BLaER1 (cell line): Measurements from ENCODE around the gene TCERG1L.

Source experiments
- H3K27ac ChIP-seq: shearing (Covaris generic); formaldehyde crosslinking; 2 replicates; pipeline ENCODE4 v1.8.1; 2022
- H3K27me3 ChIP-seq: shearing (Covaris generic); formaldehyde crosslinking; 2 replicates; pipeline ENCODE4 v1.8.1; 2022
- H3K36me3 ChIP-seq: shearing (Covaris generic); formaldehyde crosslinking; 2 replicates; pipeline ENCODE4 v1.8.1; 2022
- H3K4me1 ChIP-seq: shearing (Covaris generic); formaldehyde crosslinking; 2 replicates; pipeline ENCODE4 v1.8.1; 2022
- H3K4me2 ChIP-seq: shearing (Covaris generic); formaldehyde crosslinking; 2 replicates; pipeline ENCODE4 v1.8.1; 2022
- H3K4me3 ChIP-seq: shearing (Covaris generic); formaldehyde crosslinking; 2 replicates; pipeline ENCODE4 v1.8.1; 2022
- H3K9ac ChIP-seq: shearing (Covaris generic); formaldehyde crosslinking; 2 replicates; pipeline ENCODE4 v1.8.1; 2022
- H3K9me3 ChIP-seq: shearing (Covaris generic); formaldehyde crosslinking; 2 replicates; pipeline ENCODE4 v1.8.1; 2022
- H4K20me1 ChIP-seq: shearing (Covaris generic); formaldehyde crosslinking; 2 replicates; pipeline ENCODE4 v1.8.1; 2022
- Cebpa-rat ChIP-seq: shearing (Covaris generic); IDR thresholded peaks from 2 replicates; pipeline ENCODE4 v1.8.1; 2022

Gene TCERG1L

DNA sequence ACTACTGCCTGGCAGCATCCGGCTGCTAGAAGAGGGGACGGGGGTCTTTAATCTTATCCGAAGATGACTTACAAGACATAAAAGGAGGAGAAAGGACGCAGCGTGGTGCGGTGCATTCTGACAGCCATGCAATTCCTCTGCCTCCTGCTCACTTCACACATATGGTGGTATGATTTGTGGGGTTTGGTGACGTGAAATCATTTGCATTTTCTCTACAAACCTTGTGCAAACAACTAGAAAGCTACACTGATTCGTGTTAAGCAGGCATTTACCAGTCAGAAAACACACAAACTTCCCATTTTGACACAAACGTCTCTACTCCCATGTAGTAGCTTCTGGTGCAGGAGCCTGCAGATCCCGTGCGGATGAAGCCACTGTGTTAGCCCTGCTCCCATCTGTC, 6.8 kb upstream of the TCERG1L start:
- no peaks in the 10 kb centered on the region for H4K20me1 ChIP-seq
- no peak overlapping the region for H3K4me2 ChIP-seq
- no peak overlapping the region for H3K4me3 ChIP-seq
- peaks cover 49% of the 10 kb centered on the region for H3K4me1 ChIP-seq
- H3K36me3 ChIP-seq, result no peaks in the 10 kb centered on the region
- no peak overlapping the region for H3K27ac ChIP-seq
- peaks cover 11% of the 10 kb centered on the region for H3K27me3 ChIP-seq
- no peaks in the 10 kb centered on the region for H3K9me3 ChIP-seq
- no peak overlapping the region for H3K9ac ChIP-seq
- no peak for TF ChIP-seq Cebpa-rat

DNA sequence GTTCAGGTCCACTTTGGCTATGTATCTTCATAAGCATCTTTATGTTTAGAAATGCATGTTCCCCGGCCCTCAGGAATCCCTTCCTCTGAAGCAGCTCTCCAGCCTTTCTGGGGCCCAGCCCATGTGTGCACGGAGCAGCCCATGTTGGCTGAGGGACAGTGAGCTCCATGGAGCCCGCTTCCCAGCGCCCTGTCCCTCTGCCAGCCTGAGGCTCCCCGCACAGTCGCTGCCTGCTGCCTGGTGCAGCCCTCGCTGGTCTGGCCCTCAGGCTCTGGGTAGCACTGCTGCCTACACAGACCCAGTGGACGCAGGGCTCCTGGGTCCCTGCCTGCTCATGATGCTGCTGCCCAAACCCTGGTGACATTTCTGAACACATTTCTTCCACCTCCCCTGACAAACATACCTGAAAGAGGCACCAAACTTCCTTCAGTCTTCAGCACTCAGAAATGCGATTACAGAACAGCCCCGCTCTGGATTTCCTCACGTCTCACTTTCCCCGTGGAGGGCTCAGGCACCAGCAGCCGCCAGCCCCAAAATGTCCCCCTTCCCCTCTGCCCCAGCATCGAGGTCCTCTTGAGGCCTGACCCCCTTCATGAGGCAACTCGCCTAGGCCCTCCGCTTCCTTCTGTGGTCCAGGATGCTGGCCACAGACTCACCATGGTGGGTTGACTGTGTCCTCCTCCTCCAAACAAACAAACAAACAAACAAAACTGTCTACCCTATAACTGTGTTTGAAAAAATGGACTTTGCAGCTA, 5.0 kb upstream of the TCERG1L start:
- Histone ChIP-seq H3K27me3 (peaks cover 10% of the 10 kb centered on the region), H3K9ac (no peak overlapping the region), H3K4me1 (peaks cover 40% of the 10 kb centered on the region), H4K20me1 (no peaks in the 10 kb centered on the region), H3K4me3 (no peak overlapping the region), H3K9me3 (peaks cover 9% of the 10 kb centered on the region; the same call in 1 of the 2 replicates), H3K27ac (no peak overlapping the region), H3K4me2 (no peak overlapping the region), H3K36me3 (no peaks in the 10 kb centered on the region)
- no peak for TF ChIP-seq Cebpa-rat

GRCh38 chr10:131315344-131315743, 3.8 kb upstream of the TCERG1L start:
- H3K4me1 ChIP-seq, result peaks cover 28% of the 10 kb centered on the region
- H3K9ac ChIP-seq, result no peak overlapping the region
- H3K27ac ChIP-seq, result no peak overlapping the region
- H4K20me1 ChIP-seq, result no peaks in the 10 kb centered on the region
- H3K36me3 ChIP-seq, result no peaks in the 10 kb centered on the region
- no peak for TF ChIP-seq Cebpa-rat
- peaks cover 19% of the 10 kb centered on the region; the same call in 1 of the 2 replicates for H3K9me3 ChIP-seq
- H3K27me3 ChIP-seq, result no peaks in the 10 kb centered on the region
- H3K4me2 ChIP-seq, result no peak overlapping the region; the same call in 1 of the 2 replicates
- no peak overlapping the region for H3K4me3 ChIP-seq

GRCh38 chr10:131314799-131315198, 3.3 kb upstream of the TCERG1L start:
- TF ChIP-seq Cebpa-rat, result no peak
- H3K27me3 ChIP-seq, result no peaks in the 10 kb centered on the region
- H4K20me1 ChIP-seq, result no peaks in the 10 kb centered on the region
- H3K9ac ChIP-seq, result no peak overlapping the region
- no peaks in the 10 kb centered on the region for H3K36me3 ChIP-seq
- H3K4me1 ChIP-seq, result peaks cover 28% of the 10 kb centered on the region
- no peak overlapping the region for H3K4me3 ChIP-seq
- H3K9me3 ChIP-seq, result peaks cover 19% of the 10 kb centered on the region; the same call in 1 of the 2 replicates
- no peak overlapping the region for H3K27ac ChIP-seq
- no peak overlapping the region; the same call in 1 of the 2 replicates for H3K4me2 ChIP-seq

DNA sequence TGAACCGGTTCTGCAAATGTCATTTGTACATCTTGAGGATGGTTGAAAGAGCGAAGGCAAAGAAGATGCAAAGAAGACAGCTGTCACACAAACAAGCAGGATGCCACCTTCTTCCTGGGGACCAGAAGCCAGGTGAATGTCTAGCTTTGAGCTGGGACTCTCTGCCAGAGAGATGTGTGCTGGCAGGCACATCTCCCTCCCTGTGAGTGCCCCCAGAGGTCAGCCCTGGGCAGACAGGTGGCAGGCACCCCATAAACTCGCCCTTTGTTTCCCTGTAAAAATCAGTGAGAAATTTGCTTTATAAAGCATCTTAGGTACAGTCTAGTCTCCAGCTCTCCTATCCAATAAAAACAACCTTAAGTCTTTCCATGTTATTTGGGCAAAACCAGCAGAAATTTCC, 2.6 kb upstream of the TCERG1L start:
- Histone ChIP-seq H3K9ac (no peak overlapping the region), H3K9me3 (peaks cover 19% of the 10 kb centered on the region; the same call in 1 of the 2 replicates), H3K4me2 (peak overlapping the region; percentile 70), H3K27me3 (no peaks in the 10 kb centered on the region), H3K4me3 (no peak overlapping the region), H3K36me3 (no peaks in the 10 kb centered on the region), H3K27ac (no peak overlapping the region), H3K4me1 (peaks cover 28% of the 10 kb centered on the region), H4K20me1 (no peaks in the 10 kb centered on the region)
- TF ChIP-seq Cebpa-rat, result no peak

- H3K9ac ChIP-seq, result no peak overlapping the region
- H3K4me1 ChIP-seq, result peaks cover 29% of the 10 kb centered on the region
- no peak overlapping the region for H3K27ac ChIP-seq
- H3K36me3 ChIP-seq, result peaks cover under 1% of the 10 kb centered on the region; the same call in 1 of the 2 replicates
- no peaks in the 10 kb centered on the region for H4K20me1 ChIP-seq
- no peak for TF ChIP-seq Cebpa-rat
- H3K9me3 ChIP-seq, result peaks cover 19% of the 10 kb centered on the region; the same call in 1 of the 2 replicates
- no peaks in the 10 kb centered on the region for H3K27me3 ChIP-seq
- H3K4me2 ChIP-seq, result peak overlapping the region; percentile 70
- no peak overlapping the region for H3K4me3 ChIP-seq
Observed at GRCh38 chr10:131313377-131313776, 1.9 kb upstream of the TCERG1L start.

GRCh38 chr10:131312478-131312836, 936 bp upstream of the TCERG1L start:
- H3K4me3 ChIP-seq, result peak overlapping the region; percentile 80
- H3K36me3 ChIP-seq, result peaks cover 10% of the 10 kb centered on the region
- peaks cover 39% of the 10 kb centered on the region for H3K4me1 ChIP-seq
- peak overlapping the region; percentile 76 for H3K9ac ChIP-seq
- H3K27me3 ChIP-seq, result no peaks in the 10 kb centered on the region
- H4K20me1 ChIP-seq, result peaks cover 9% of the 10 kb centered on the region; the same call in 1 of the 2 replicates
- H3K9me3 ChIP-seq, result peaks cover 19% of the 10 kb centered on the region; the same call in 1 of the 2 replicates
- TF ChIP-seq Cebpa-rat, result no peak
- H3K27ac ChIP-seq, result peak overlapping the region; percentile 80
- peak overlapping the region; percentile 70 for H3K4me2 ChIP-seq

DNA sequence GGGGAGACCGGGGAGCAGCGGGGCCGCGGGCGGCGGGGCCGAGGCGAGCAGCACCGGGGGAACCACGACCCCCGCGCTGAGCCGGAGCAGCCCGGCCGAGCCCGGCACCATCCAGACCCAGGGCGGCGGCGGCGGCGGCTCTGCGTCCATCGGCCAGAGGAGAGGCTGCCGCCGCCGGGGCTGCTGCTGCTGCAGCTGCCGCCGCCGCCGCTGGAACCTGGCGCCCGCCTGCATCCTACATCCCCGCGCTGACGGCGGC, 190 bp downstream of the TCERG1L start:
- H3K4me2 ChIP-seq, result peak overlapping the region; percentile 48; the same call in 1 of the 2 replicates
- H3K4me1 ChIP-seq, result peaks cover 40% of the 10 kb centered on the region
- peak overlapping the region; percentile 85 for H3K27ac ChIP-seq
- H3K36me3 ChIP-seq, result peaks cover 21% of the 10 kb centered on the region
- peak overlapping the region; percentile 84 for H3K9ac ChIP-seq
- peaks cover 10% of the 10 kb centered on the region; the same call in 1 of the 2 replicates for H4K20me1 ChIP-seq
- H3K27me3 ChIP-seq, result no peaks in the 10 kb centered on the region
- TF ChIP-seq Cebpa-rat, result no peak
- H3K9me3 ChIP-seq, result peaks cover 19% of the 10 kb centered on the region; the same call in 1 of the 2 replicates
- H3K4me3 ChIP-seq, result peak overlapping the region; percentile 80

DNA sequence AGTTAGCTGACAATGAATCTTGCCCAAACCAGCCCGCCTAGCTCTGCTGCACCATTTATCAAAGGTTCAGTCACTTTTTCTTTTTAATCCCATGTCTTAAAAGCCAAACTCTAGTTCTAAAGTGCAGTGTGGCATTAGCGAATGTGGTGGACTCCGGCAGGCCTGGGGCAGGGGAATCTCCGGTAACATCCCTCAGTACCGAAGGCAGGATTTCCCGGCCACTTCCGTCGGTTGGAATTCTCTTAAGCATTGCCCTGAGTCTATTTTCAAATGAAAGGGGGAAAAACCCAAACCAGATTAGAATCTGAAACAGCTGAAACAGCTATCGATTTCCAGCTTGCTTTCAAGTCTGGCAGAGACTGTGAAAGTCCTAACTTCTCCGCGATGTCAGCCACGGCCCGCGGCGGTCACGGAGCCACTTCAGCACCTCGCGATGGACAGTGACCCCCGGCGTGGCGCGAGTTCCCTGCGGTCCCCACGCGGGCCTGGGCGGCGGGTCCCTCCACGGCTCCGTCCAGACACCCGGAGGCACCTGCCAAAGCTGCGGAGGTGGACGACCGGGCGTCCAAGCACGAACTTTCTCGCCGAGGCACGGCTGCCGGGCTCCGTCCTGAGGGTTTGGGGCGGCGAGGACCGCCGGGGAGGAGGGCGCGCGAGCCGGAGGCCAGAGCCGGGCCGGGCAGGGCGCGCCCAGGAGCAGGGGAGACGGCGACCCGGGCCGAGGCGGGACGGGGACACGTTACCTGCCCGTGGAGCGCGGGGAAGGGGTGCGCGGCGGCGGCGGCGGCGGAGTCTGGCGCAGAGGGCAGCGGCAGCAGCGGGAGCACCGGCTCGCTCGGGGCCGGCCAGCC, 745 bp downstream of the TCERG1L start:
- Histone ChIP-seq H3K9me3 (peaks cover 19% of the 10 kb centered on the region; the same call in 1 of the 2 replicates), H3K36me3 (peaks cover 22% of the 10 kb centered on the region), H3K27me3 (no peaks in the 10 kb centered on the region), H3K4me3 (peak overlapping the region; percentile 80), H3K4me2 (peak overlapping the region; percentile 48), H4K20me1 (peaks cover 10% of the 10 kb centered on the region; the same call in 1 of the 2 replicates), H3K9ac (peak overlapping the region; percentile 84), H3K4me1 (peaks cover 40% of the 10 kb centered on the region), H3K27ac (peak overlapping the region; percentile 85)
- no peak for TF ChIP-seq Cebpa-rat

DNA sequence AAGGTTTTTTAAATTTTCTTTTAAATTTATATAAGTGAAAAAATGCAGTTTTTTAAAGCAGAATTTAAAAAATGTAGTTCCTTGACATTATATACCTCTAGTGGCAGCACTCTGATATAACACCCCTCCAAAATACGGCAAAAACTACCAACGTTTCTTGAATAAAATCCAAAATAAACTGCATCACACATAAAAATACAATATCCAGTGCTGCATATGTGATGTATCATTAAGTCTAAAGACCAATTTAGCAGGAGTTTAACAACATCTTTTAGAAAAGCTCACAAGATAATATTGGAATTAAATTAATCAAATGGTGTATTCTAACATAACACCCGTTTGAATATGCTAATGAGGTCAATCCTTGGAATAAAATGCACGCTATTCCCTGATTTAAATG, 1.4 kb downstream of the TCERG1L start:
- H3K4me3 ChIP-seq, result peak overlapping the region; percentile 80
- no peak for TF ChIP-seq Cebpa-rat
- H3K27me3 ChIP-seq, result no peaks in the 10 kb centered on the region

More for the DNA sequence above, 1.4 kb downstream of the TCERG1L start:
- Histone ChIP-seq H4K20me1 (peaks cover 10% of the 10 kb centered on the region; the same call in 1 of the 2 replicates), H3K27ac (peak overlapping the region; percentile 85), H3K9ac (peak overlapping the region; percentile 84), H3K4me2 (peak overlapping the region; percentile 71), H3K9me3 (peaks cover 23% of the 10 kb centered on the region; the same call in 1 of the 2 replicates), H3K4me1 (peaks cover 37% of the 10 kb centered on the region), H3K36me3 (peaks cover 27% of the 10 kb centered on the region)
